OCI-LY1 (cell line): Measurements from ENCODE around the gene TMEM178A.

Experiments
- H2AFZ ChIP-seq: fragments of 200-600 bp; sonication (generic), shearing (Covaris generic); 2 replicates; pipeline ENCODE4 v1.6.0; 2014; ENCODE audit warnings: antibody characterized with exemption, mild to moderate bottlenecking, low read length
- H3F3A ChIP-seq: fragments of 200-600 bp; sonication (generic), shearing (Covaris generic); 2 replicates; pipeline ENCODE4 v1.6.0; 2014; ENCODE audit warnings: mild to moderate bottlenecking, antibody characterized with exemption, low read length, moderate library complexity; ENCODE audit not compliant: insufficient read depth
- H3K27ac ChIP-seq: fragments of 200-600 bp; sonication (generic); 2 replicates; pipeline ENCODE4 v1.5.1; 2014; ENCODE audit warnings: low read length, mixed run types, mild to moderate bottlenecking, low read depth; ENCODE audit not compliant: poor library complexity, severe bottlenecking
- H3K27me3 ChIP-seq: fragments of 200-600 bp; sonication (generic); 2 replicates; pipeline ENCODE4 v1.6.0; 2014; ENCODE audit warnings: antibody characterized with exemption, mild to moderate bottlenecking, low read length, moderate library complexity; ENCODE audit not compliant: insufficient read depth
- H3K36me3 ChIP-seq: fragments of 200-600 bp; sonication (generic); 2 replicates; pipeline ENCODE4 v1.6.1; 2014; ENCODE audit warnings: mild to moderate bottlenecking, antibody characterized with exemption, low read length, moderate library complexity, mixed read lengths; ENCODE audit not compliant: insufficient read depth
- H3K4me1 ChIP-seq: fragments of 200-600 bp; sonication (generic); 2 replicates; pipeline ENCODE4 v1.5.1; 2014; ENCODE audit warnings: mild to moderate bottlenecking, low read length, moderate library complexity; ENCODE audit not compliant: insufficient read depth, severe bottlenecking
- H3K4me2 ChIP-seq: fragments of 200-600 bp; sonication (generic), shearing (Covaris generic); 2 replicates; pipeline ENCODE4 v1.6.1; 2014; ENCODE audit warnings: low read length
- H3K4me3 ChIP-seq: fragments of 200-600 bp; sonication (generic); 2 replicates; pipeline ENCODE4 v1.5.1; 2014; ENCODE audit warnings: low read length, low read depth, mild to moderate bottlenecking, mixed read lengths; ENCODE audit not compliant: poor library complexity, severe bottlenecking
- H3K79me2 ChIP-seq: fragments of 200-600 bp; shearing (Covaris generic); 2 replicates; pipeline ENCODE4 v1.6.1; 2016; ENCODE audit warnings: mixed run types, low read length, mixed read lengths; ENCODE audit not compliant: insufficient read depth
- H3K9ac ChIP-seq: fragments of 200-600 bp; sonication (generic), shearing (Covaris generic); 2 replicates; pipeline ENCODE4 v1.6.1; 2014; ENCODE audit warnings: mild to moderate bottlenecking, low read length, mixed read lengths
- H3K9me2 ChIP-seq: fragments of 200-600 bp; sonication (generic), shearing (Covaris generic); 2 replicates; pipeline ENCODE4 v1.6.1; 2014; ENCODE audit warnings: low read depth, mild to moderate bottlenecking, low read length, mixed read lengths
- H3K9me3 ChIP-seq: fragments of 200-600 bp; shearing (Covaris generic); 2 replicates; pipeline ENCODE4 v1.6.1; 2014; ENCODE audit warnings: low read length, mixed read lengths
- H4K20me1 ChIP-seq: fragments of 200-600 bp; sonication (generic), shearing (Covaris generic); 2 replicates; pipeline ENCODE4 v1.6.0; 2016; ENCODE audit warnings: mild to moderate bottlenecking, low read length; ENCODE audit not compliant: insufficient read depth
- EZH2 ChIP-seq: fragments of 200-600 bp; sonication (generic), shearing (Covaris generic); IDR thresholded peaks from 2 replicates; pipeline ENCODE4 v1.8.0; 2017; ENCODE audit warnings: borderline replicate concordance, mixed run types, mild to moderate bottlenecking, antibody characterized with exemption, low read length, moderate library complexity, mixed read lengths
- TF ChIP-seq, protein P1 (sequence below): fragments of 200-600 bp; sonication (generic), shearing (Covaris generic); IDR thresholded peaks from 2 replicates; pipeline ENCODE4 v1.5.1; 2017; ENCODE audit warnings: mild to moderate bottlenecking, antibody characterized with exemption, low read length, moderate library complexity, mixed read lengths

Gene TMEM178A

GRCh38 chr2:39620067-39620466 lies 45.6 kb upstream of the TMEM178A start:
- no peak overlapping the region for H2AFZ ChIP-seq
- H4K20me1 ChIP-seq, result no peaks in the 10 kb centered on the region
- H3K9me2 ChIP-seq, result no peaks in the 10 kb centered on the region
- H3K27me3 ChIP-seq, result no peaks in the 10 kb centered on the region
- H3K4me2 ChIP-seq, result no peak overlapping the region
- H3F3A ChIP-seq, result no peaks in the 10 kb centered on the region
- no peaks in the 10 kb centered on the region for H3K9me3 ChIP-seq
- H3K4me3 ChIP-seq, result no peak overlapping the region
- TF ChIP-seq, protein P1, sequence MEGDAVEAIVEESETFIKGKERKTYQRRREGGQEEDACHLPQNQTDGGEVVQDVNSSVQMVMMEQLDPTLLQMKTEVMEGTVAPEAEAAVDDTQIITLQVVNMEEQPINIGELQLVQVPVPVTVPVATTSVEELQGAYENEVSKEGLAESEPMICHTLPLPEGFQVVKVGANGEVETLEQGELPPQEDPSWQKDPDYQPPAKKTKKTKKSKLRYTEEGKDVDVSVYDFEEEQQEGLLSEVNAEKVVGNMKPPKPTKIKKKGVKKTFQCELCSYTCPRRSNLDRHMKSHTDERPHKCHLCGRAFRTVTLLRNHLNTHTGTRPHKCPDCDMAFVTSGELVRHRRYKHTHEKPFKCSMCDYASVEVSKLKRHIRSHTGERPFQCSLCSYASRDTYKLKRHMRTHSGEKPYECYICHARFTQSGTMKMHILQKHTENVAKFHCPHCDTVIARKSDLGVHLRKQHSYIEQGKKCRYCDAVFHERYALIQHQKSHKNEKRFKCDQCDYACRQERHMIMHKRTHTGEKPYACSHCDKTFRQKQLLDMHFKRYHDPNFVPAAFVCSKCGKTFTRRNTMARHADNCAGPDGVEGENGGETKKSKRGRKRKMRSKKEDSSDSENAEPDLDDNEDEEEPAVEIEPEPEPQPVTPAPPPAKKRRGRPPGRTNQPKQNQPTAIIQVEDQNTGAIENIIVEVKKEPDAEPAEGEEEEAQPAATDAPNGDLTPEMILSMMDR, result no peak
- TF ChIP-seq EZH2, result no peak
- H3K9ac ChIP-seq, result no peak overlapping the region
- no peaks in the 10 kb centered on the region for H3K79me2 ChIP-seq
- no peaks in the 10 kb centered on the region for H3K4me1 ChIP-seq
- H3K36me3 ChIP-seq, result no peaks in the 10 kb centered on the region
- H3K27ac ChIP-seq, result no peak overlapping the region

DNA sequence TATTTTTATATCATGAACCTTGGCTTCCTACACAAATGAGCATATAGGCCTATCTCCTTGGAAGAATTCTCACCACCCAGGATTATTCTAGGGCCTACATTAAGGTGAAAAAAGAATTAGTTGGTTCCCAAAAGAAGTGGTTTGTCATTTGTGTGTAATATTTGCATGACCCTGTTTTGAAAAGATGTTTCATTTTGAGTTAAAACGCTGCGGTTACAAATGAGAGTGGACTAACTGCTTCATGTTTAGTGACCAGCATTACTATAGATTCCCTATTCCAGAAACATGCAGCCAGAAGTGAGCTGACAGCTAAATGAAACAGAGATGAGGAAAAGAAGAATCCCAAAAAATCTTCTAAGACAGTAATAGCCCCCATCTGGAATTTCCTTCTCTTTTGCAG lies 44.1 kb upstream of the TMEM178A start:
- Histone ChIP-seq H3K4me1 (no peaks in the 10 kb centered on the region), H3K9ac (no peak overlapping the region), H3F3A (no peaks in the 10 kb centered on the region), H3K4me3 (no peak overlapping the region), H3K27me3 (no peaks in the 10 kb centered on the region), H3K79me2 (no peaks in the 10 kb centered on the region), H3K4me2 (no peak overlapping the region), H3K9me3 (no peaks in the 10 kb centered on the region), H3K9me2 (no peaks in the 10 kb centered on the region), H3K27ac (no peak overlapping the region), H2AFZ (no peak overlapping the region), H4K20me1 (no peaks in the 10 kb centered on the region), H3K36me3 (no peaks in the 10 kb centered on the region)
- TF ChIP-seq, protein P1, result no peak
- no peak for TF ChIP-seq EZH2

GRCh38 chr2:39622860-39623259 lies 42.9 kb upstream of the TMEM178A start:
- no peak for TF ChIP-seq EZH2
- TF ChIP-seq, protein P1, result no peak
- H4K20me1 ChIP-seq, result no peaks in the 10 kb centered on the region
- no peaks in the 10 kb centered on the region for H3K27me3 ChIP-seq

More at GRCh38 chr2:39622860-39623259, 42.9 kb upstream of the TMEM178A start:
- H3K9ac ChIP-seq, result no peak overlapping the region
- H3K9me3 ChIP-seq, result no peaks in the 10 kb centered on the region
- H3K4me2 ChIP-seq, result no peak overlapping the region
- no peaks in the 10 kb centered on the region for H3K9me2 ChIP-seq
- no peaks in the 10 kb centered on the region for H3F3A ChIP-seq
- H2AFZ ChIP-seq, result no peak overlapping the region
- no peak overlapping the region for H3K27ac ChIP-seq
- H3K36me3 ChIP-seq, result no peaks in the 10 kb centered on the region
- H3K79me2 ChIP-seq, result no peaks in the 10 kb centered on the region
- no peak overlapping the region for H3K4me3 ChIP-seq
- no peaks in the 10 kb centered on the region for H3K4me1 ChIP-seq
